ENCODE data around the gene VRTN. TPM values are rescaled to one million over a fixed set of nuclear protein-coding genes. Genes with fewer than 3 reads are reported as not detected.

Gene VRTN
- total and polyA plus RNA-seq, 2 of the 13 experiments (the other 11 are each of a cell fraction or from before 2014, with no cell fraction given) = not detected

GRCh38 chr14:74377976-74378690, 29.9 kb downstream of the VRTN start:
- POLR2A ChIA-PET = no interaction called here
- Histone ChIP-seq H3K4me3 (replicated peaks in 1 of 3; ENCODE audit: insufficient read depth in 1 of 3, low read depth in 2 of 3, low read length in 3 of 3) (no peak overlapping the region), H3K27ac (ENCODE audit: extremely low read length, insufficient read depth, low read length) (no peak overlapping the region), H3K9me3 (ENCODE audit: low read length) (no peaks in the 10 kb centered on the region), H4K20me1 (ENCODE audit: insufficient read depth, low read length) (no peaks in the 10 kb centered on the region), H3K27me3 (ENCODE audit: control insufficient read depth in 1 of 2, insufficient read depth in 2 of 2, low read length in 2 of 2) (no peaks in the 10 kb centered on the region; a peak in 1 of 5 replicates), H3K9ac (ENCODE audit: insufficient read depth, low read depth, low read length) (no peak overlapping the region), H3K4me1 (ENCODE audit: insufficient read depth, low read length) (no peaks in the 10 kb centered on the region), H3K4me2 (ENCODE audit: low read depth, low read length) (no peak overlapping the region), H3K79me2 (ENCODE audit: insufficient read depth, low read length) (no peaks in the 10 kb centered on the region), H3K36me3 (replicated peaks in 1 of 2; ENCODE audit: control insufficient read depth in 1 of 2, insufficient read depth in 2 of 2, low read length in 2 of 2) (no peaks in the 10 kb centered on the region), H2AFZ (ENCODE audit: low read length) (no peak overlapping the region)
- TF ChIP-seq NR2F1 (CRISPR knock-in tag; IDR thresholded peaks at IDR 0.05) (no peak), AFF4 (CRISPR knock-in tag; IDR thresholded peaks at IDR 0.05) (no peak)
- CTCF ChIA-PET (ENCODE audit: low intra/inter-chr PET ratio, low total read pairs) = no interaction called here
- no TSS peak for BruUV-seq (replicated peaks)
- ATAC-seq = no peak
- DNase-seq (ENCODE audit: low spot score) = no peak
- intact Hi-C loops (cut with micrococcal nuclease; ENCODE audit: unreplicated experiment) (no loop called here), in situ Hi-C loops (cut with HindIII; ENCODE audit: extremely low pct_ligation_motif_present, low pct_unique_long_range_greater_than_20kb) (no loop called here)
- no peak for FAIRE-seq
- WGBS (ENCODE audit: low lambda C conversion rate) = 77% methylated on average over 31 of the region's 38 CpGs

GRCh38 chr14:74380172-74380571, 31.9 kb downstream of the VRTN start:
- no peaks in the 10 kb centered on the region for H3K4me1 ChIP-seq (ENCODE audit: insufficient read depth, low read length)
- no peak overlapping the region for H3K4me2 ChIP-seq (ENCODE audit: low read depth, low read length)
- no TSS peak for BruUV-seq (replicated peaks)
- H2AFZ ChIP-seq (ENCODE audit: low read length) = no peak overlapping the region
- FAIRE-seq (no peak), DNase-seq (ENCODE audit: low spot score) (no peak), ATAC-seq (no peak)
- POLR2A ChIA-PET = no interaction called here
- intact Hi-C loops (cut with micrococcal nuclease; ENCODE audit: unreplicated experiment) (no loop called here), in situ Hi-C loops (cut with HindIII; ENCODE audit: extremely low pct_ligation_motif_present, low pct_unique_long_range_greater_than_20kb) (no loop called here)
- no peak overlapping the region for H3K27ac ChIP-seq (ENCODE audit: extremely low read length, insufficient read depth, low read length)
- no peaks in the 10 kb centered on the region for H3K9me3 ChIP-seq (ENCODE audit: low read length)
- TF ChIP-seq SP1 (IDR thresholded peaks at IDR 0.05) = no peak
- TF ChIP-seq SP1 (CRISPR knock-in tag; IDR thresholded peaks at IDR 0.05) = no peak
- no peak for TF ChIP-seq JARID2 (CRISPR knock-in tag; IDR thresholded peaks at IDR 0.05; ENCODE audit: insufficient replicate concordance)
- TF ChIP-seq ZFP36L2 (CRISPR knock-in tag; IDR thresholded peaks at IDR 0.05) = no peak
- no peak for TF ChIP-seq KMT2A (CRISPR knock-in tag; IDR thresholded peaks at IDR 0.05)
- TF ChIP-seq ZNF782 (CRISPR knock-in tag; IDR thresholded peaks at IDR 0.05; ENCODE audit: borderline replicate concordance) = no peak
- no peak for TF ChIP-seq ZSCAN9 (CRISPR knock-in tag; IDR thresholded peaks at IDR 0.05; ENCODE audit: borderline replicate concordance)
- TF ChIP-seq RFX5 (IDR thresholded peaks at IDR 0.05; ENCODE audit: low read depth, low read length) = no peak
- no peak for TF ChIP-seq TCF12 (IDR thresholded peaks at IDR 0.05)
- no peak for TF ChIP-seq TCF12 (CRISPR knock-in tag; IDR thresholded peaks at IDR 0.05)
- TF ChIP-seq KDM1A (CRISPR knock-in tag; IDR thresholded peaks at IDR 0.05) = no peak
- TF ChIP-seq SRY (CRISPR knock-in tag; IDR thresholded peaks at IDR 0.05) = no peak
- TF ChIP-seq TIGD3 (CRISPR knock-in tag; IDR thresholded peaks at IDR 0.05; ENCODE audit: borderline replicate concordance) = no peak
- no peaks in the 10 kb centered on the region; a peak in 1 of 5 replicates for H3K27me3 ChIP-seq (ENCODE audit: control insufficient read depth in 1 of 2, insufficient read depth in 2 of 2, low read length in 2 of 2)
- H4K20me1 ChIP-seq (ENCODE audit: insufficient read depth, low read length) = no peaks in the 10 kb centered on the region
- no peak overlapping the region for H3K9ac ChIP-seq (ENCODE audit: insufficient read depth, low read depth, low read length)
- H3K79me2 ChIP-seq (ENCODE audit: insufficient read depth, low read length) = no peaks in the 10 kb centered on the region
- 33% methylated on average over 9 of the region's 9 CpGs for WGBS (ENCODE audit: low lambda C conversion rate)
- CTCF ChIA-PET (ENCODE audit: low intra/inter-chr PET ratio, low total read pairs) = no interaction called here
- no peaks in the 10 kb centered on the region for H3K36me3 ChIP-seq (replicated peaks in 1 of 2; ENCODE audit: control insufficient read depth in 1 of 2, insufficient read depth in 2 of 2, low read length in 2 of 2)
- no peak overlapping the region for H3K4me3 ChIP-seq (replicated peaks in 1 of 3; ENCODE audit: insufficient read depth in 1 of 3, low read depth in 2 of 3, low read length in 3 of 3)

All from HepG2 (cell line).